ENCODE results near the gene GSAP.

The GSAP gene

DNA sequence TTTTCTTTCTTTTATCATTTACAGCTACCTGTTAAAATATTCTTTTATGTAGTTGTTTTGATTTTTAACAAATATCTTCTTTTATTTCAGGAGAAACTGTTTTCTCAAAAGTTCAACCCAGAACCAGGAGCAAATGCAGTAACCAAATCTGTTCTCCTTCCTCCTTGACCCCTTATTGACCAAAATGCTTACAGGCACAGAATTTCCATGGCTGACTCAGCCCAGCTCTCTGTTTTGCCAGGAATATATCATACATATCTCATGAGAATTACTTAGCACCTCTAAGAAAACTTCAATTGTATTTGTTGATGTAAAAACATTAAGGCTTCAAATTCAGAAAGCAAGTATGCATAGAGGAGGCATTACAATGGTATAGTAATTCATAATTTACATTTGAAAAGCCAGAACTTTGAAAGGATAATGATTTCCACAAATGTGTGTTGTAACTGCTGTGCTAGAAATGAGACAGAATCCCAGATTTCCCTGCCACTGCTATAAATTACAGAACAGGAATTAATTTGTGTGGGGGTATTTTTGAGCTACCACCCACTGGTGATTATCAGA, 2.2 kb downstream of the GSAP start:
- Histone ChIP-seq H3K9ac (ENCODE audit: low read depth in 1 of 2, low read length in 2 of 2) (no peak overlapping the region), H3K27me3 (ENCODE audit: control insufficient read depth in 1 of 2, insufficient read depth in 2 of 2, low read length in 2 of 2) (no peaks in the 10 kb centered on the region), H3K9me3 (ENCODE audit: control insufficient read depth in 1 of 2, low read length in 2 of 2) (no peaks in the 10 kb centered on the region), H3K4me1 (ENCODE audit: control insufficient read depth in 1 of 2, insufficient read depth in 2 of 2, low read length in 2 of 2) (peaks cover 14 to 29% of the 10 kb centered on the region in 2 donors), H3K4me3 (ENCODE audit: low read depth in 1 of 2, low read length in 2 of 2) (no peak overlapping the region), H3K36me3 (ENCODE audit: control insufficient read depth in 1 of 2, insufficient read depth in 2 of 2, low read length in 2 of 2) (no peaks in the 10 kb centered on the region), H3K27ac (ENCODE audit: low read depth, low read length) (no peak overlapping the region)

- H3K36me3 ChIP-seq (ENCODE audit: control insufficient read depth in 1 of 2, insufficient read depth in 2 of 2, low read length in 2 of 2), result no peaks in the 10 kb centered on the region
- H3K27ac ChIP-seq (ENCODE audit: low read depth, low read length), result no peak overlapping the region
- H3K9me3 ChIP-seq (ENCODE audit: control insufficient read depth in 1 of 2, low read length in 2 of 2), result no peaks in the 10 kb centered on the region
- no peaks in the 10 kb centered on the region for H3K27me3 ChIP-seq (ENCODE audit: control insufficient read depth in 1 of 2, insufficient read depth in 2 of 2, low read length in 2 of 2)
- peaks cover 14 to 31% of the 10 kb centered on the region in 2 donors for H3K4me1 ChIP-seq (ENCODE audit: control insufficient read depth in 1 of 2, insufficient read depth in 2 of 2, low read length in 2 of 2)
- H3K4me3 ChIP-seq (ENCODE audit: low read depth in 1 of 2, low read length in 2 of 2), result no peak overlapping the region
- no peak overlapping the region for H3K9ac ChIP-seq (ENCODE audit: low read depth in 1 of 2, low read length in 2 of 2)
Measured at GRCh38 chr7:77413128-77413527, 3.0 kb downstream of the GSAP start.

- H3K4me1 ChIP-seq (ENCODE audit: control insufficient read depth in 1 of 2, insufficient read depth in 2 of 2, low read length in 2 of 2), result peaks cover 4 to 36% of the 10 kb centered on the region in 2 donors
- no peak overlapping the region for H3K27ac ChIP-seq (ENCODE audit: low read depth, low read length)
Measured at GRCh38 chr7:77409739-77410547, 6.2 kb downstream of the GSAP start.

GRCh38 chr7:77409005-77409738, 7.0 kb downstream of the GSAP start:
- no peaks in the 10 kb centered on the region for H3K27me3 ChIP-seq (ENCODE audit: control insufficient read depth in 1 of 2, insufficient read depth in 2 of 2, low read length in 2 of 2)
- H3K9ac ChIP-seq (ENCODE audit: low read depth in 1 of 2, low read length in 2 of 2), result no peak overlapping the region
- H3K9me3 ChIP-seq (ENCODE audit: control insufficient read depth in 1 of 2, low read length in 2 of 2), result no peaks in the 10 kb centered on the region
- H3K4me3 ChIP-seq (ENCODE audit: low read depth in 1 of 2, low read length in 2 of 2), result no peak overlapping the region
- no peak overlapping the region for H3K27ac ChIP-seq (ENCODE audit: low read depth, low read length)
- no peaks in the 10 kb centered on the region for H3K36me3 ChIP-seq (ENCODE audit: control insufficient read depth in 1 of 2, insufficient read depth in 2 of 2, low read length in 2 of 2)
- H3K4me1 ChIP-seq (ENCODE audit: control insufficient read depth in 1 of 2, insufficient read depth in 2 of 2, low read length in 2 of 2), result peaks cover 4 to 32% of the 10 kb centered on the region in 2 donors

More at GRCh38 chr7:77409739-77410547, 6.2 kb downstream of the GSAP start:
- Histone ChIP-seq H3K9me3 (ENCODE audit: control insufficient read depth in 1 of 2, low read length in 2 of 2) (no peaks in the 10 kb centered on the region), H3K36me3 (ENCODE audit: control insufficient read depth in 1 of 2, insufficient read depth in 2 of 2, low read length in 2 of 2) (no peaks in the 10 kb centered on the region), H3K27me3 (ENCODE audit: control insufficient read depth in 1 of 2, insufficient read depth in 2 of 2, low read length in 2 of 2) (no peaks in the 10 kb centered on the region), H3K9ac (ENCODE audit: low read depth in 1 of 2, low read length in 2 of 2) (no peak overlapping the region), H3K4me3 (ENCODE audit: low read depth in 1 of 2, low read length in 2 of 2) (no peak overlapping the region)

DNA sequence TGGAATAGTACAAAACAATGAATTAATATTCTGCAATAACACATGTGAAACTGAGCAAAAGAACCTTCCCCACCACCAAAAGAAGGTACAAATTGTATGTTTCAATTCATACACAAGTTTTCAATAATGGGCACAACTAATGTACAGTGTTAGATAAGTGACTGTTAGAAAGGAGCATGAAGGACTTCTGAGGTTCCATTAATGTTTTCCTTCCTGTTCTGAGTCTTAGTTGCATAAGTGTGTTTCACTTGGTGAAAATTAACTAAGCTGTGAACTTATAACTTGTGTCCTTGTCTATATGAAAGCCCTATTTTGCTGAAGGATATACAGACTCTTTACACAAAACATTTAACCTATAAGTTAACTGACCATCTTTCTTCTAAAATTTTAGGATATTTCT, 8.2 kb downstream of the GSAP start:
- Histone ChIP-seq H3K9me3 (ENCODE audit: control insufficient read depth in 1 of 2, low read length in 2 of 2) (no peaks in the 10 kb centered on the region), H3K36me3 (ENCODE audit: control insufficient read depth in 1 of 2, insufficient read depth in 2 of 2, low read length in 2 of 2) (no peaks in the 10 kb centered on the region), H3K4me3 (ENCODE audit: low read depth in 1 of 2, low read length in 2 of 2) (no peak overlapping the region), H3K4me1 (ENCODE audit: control insufficient read depth in 1 of 2, insufficient read depth in 2 of 2, low read length in 2 of 2) (peaks cover 4 to 25% of the 10 kb centered on the region in 2 donors), H3K27ac (ENCODE audit: low read depth, low read length) (no peak overlapping the region), H3K27me3 (ENCODE audit: control insufficient read depth in 1 of 2, insufficient read depth in 2 of 2, low read length in 2 of 2) (no peaks in the 10 kb centered on the region), H3K9ac (ENCODE audit: low read depth in 1 of 2, low read length in 2 of 2) (no peak overlapping the region)

- no peaks in the 10 kb centered on the region for H3K9me3 ChIP-seq (ENCODE audit: control insufficient read depth in 1 of 2, low read length in 2 of 2)
- H3K4me1 ChIP-seq (ENCODE audit: control insufficient read depth in 1 of 2, insufficient read depth in 2 of 2, low read length in 2 of 2), result peaks cover 4 to 22% of the 10 kb centered on the region in 2 donors
- no peak overlapping the region for H3K9ac ChIP-seq (ENCODE audit: low read depth in 1 of 2, low read length in 2 of 2)
- peak overlapping the region in 1 of 2 donors; percentile 1 for H3K4me3 ChIP-seq (ENCODE audit: low read depth in 1 of 2, low read length in 2 of 2)
- no peaks in the 10 kb centered on the region for H3K27me3 ChIP-seq (ENCODE audit: control insufficient read depth in 1 of 2, insufficient read depth in 2 of 2, low read length in 2 of 2)
- no peak overlapping the region for H3K27ac ChIP-seq (ENCODE audit: low read depth, low read length)
- no peaks in the 10 kb centered on the region for H3K36me3 ChIP-seq (ENCODE audit: control insufficient read depth in 1 of 2, insufficient read depth in 2 of 2, low read length in 2 of 2)
Measured at GRCh38 chr7:77406421-77406820, 9.7 kb downstream of the GSAP start.

GRCh38 chr7:77404641-77405040, 11.5 kb downstream of the GSAP start:
- Histone ChIP-seq H3K27ac (ENCODE audit: low read depth, low read length) (no peak overlapping the region), H3K36me3 (ENCODE audit: control insufficient read depth in 1 of 2, insufficient read depth in 2 of 2, low read length in 2 of 2) (no peaks in the 10 kb centered on the region), H3K9me3 (ENCODE audit: control insufficient read depth in 1 of 2, low read length in 2 of 2) (no peaks in the 10 kb centered on the region), H3K4me3 (ENCODE audit: low read depth in 1 of 2, low read length in 2 of 2) (no peak overlapping the region), H3K4me1 (ENCODE audit: control insufficient read depth in 1 of 2, insufficient read depth in 2 of 2, low read length in 2 of 2) (peaks cover 4 to 23% of the 10 kb centered on the region in 2 donors), H3K27me3 (ENCODE audit: control insufficient read depth in 1 of 2, insufficient read depth in 2 of 2, low read length in 2 of 2) (no peaks in the 10 kb centered on the region), H3K9ac (ENCODE audit: low read depth in 1 of 2, low read length in 2 of 2) (no peak overlapping the region)

DNA sequence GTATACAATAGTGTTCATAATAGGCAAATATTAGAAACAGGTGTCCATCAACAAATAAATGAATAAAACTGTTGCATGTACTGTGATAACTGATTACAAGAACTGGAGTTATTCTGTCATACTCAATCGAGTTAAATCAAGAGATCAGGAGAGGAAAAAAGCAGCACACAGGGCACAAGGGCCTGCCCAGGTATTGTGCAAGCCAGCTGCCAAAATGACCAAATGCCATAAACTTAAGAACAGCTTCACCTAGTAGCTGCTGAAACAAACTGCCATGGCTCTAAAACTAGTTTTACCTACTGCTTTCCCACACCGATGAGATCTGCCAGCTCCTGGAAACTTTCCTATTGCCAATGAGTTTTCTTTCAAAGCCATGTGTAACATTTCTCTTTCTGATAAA, 12.2 kb downstream of the GSAP start:
- H3K4me3 ChIP-seq (ENCODE audit: low read depth in 1 of 2, low read length in 2 of 2), result no peak overlapping the region
- no peaks in the 10 kb centered on the region for H3K9me3 ChIP-seq (ENCODE audit: control insufficient read depth in 1 of 2, low read length in 2 of 2)
- no peaks in the 10 kb centered on the region for H3K27me3 ChIP-seq (ENCODE audit: control insufficient read depth in 1 of 2, insufficient read depth in 2 of 2, low read length in 2 of 2)
- no peaks in the 10 kb centered on the region for H3K36me3 ChIP-seq (ENCODE audit: control insufficient read depth in 1 of 2, insufficient read depth in 2 of 2, low read length in 2 of 2)
- no peak overlapping the region for H3K27ac ChIP-seq (ENCODE audit: low read depth, low read length)
- peaks cover 4 to 29% of the 10 kb centered on the region in 2 donors for H3K4me1 ChIP-seq (ENCODE audit: control insufficient read depth in 1 of 2, insufficient read depth in 2 of 2, low read length in 2 of 2)
- H3K9ac ChIP-seq (ENCODE audit: low read depth in 1 of 2, low read length in 2 of 2), result no peak overlapping the region

- Histone ChIP-seq H3K36me3 (ENCODE audit: control insufficient read depth in 1 of 2, insufficient read depth in 2 of 2, low read length in 2 of 2) (no peaks in the 10 kb centered on the region), H3K9me3 (ENCODE audit: control insufficient read depth in 1 of 2, low read length in 2 of 2) (no peaks in the 10 kb centered on the region), H3K9ac (ENCODE audit: low read depth in 1 of 2, low read length in 2 of 2) (no peak overlapping the region), H3K4me3 (ENCODE audit: low read depth in 1 of 2, low read length in 2 of 2) (no peak overlapping the region), H3K4me1 (ENCODE audit: control insufficient read depth in 1 of 2, insufficient read depth in 2 of 2, low read length in 2 of 2) (peaks cover 2 to 24% of the 10 kb centered on the region in 2 donors), H3K27ac (ENCODE audit: low read depth, low read length) (no peak overlapping the region), H3K27me3 (ENCODE audit: control insufficient read depth in 1 of 2, insufficient read depth in 2 of 2, low read length in 2 of 2) (no peaks in the 10 kb centered on the region)
Measured at GRCh38 chr7:77402818-77403217, 13.3 kb downstream of the GSAP start.

DNA sequence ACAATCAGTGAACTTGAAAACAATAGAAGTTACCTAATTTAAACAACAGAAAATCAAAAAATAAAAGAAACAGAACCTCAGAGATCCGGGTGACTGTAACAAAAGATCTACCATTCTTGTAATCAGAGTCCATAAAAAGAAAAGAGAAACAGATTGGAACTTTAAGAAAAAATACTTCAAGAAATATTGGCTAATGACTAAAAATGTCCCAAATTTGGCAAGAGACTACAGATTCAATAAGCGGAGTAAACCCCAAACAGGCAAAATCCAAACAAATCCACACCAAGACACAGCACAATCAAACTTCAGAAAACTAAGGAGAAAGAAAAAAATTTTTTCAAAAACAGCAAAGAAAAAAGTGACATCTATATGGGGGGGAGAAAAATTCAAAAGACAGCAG, 15.1 kb downstream of the GSAP start:
- Histone ChIP-seq H3K27ac (ENCODE audit: low read depth, low read length) (no peak overlapping the region), H3K27me3 (ENCODE audit: control insufficient read depth in 1 of 2, insufficient read depth in 2 of 2, low read length in 2 of 2) (no peaks in the 10 kb centered on the region), H3K36me3 (ENCODE audit: control insufficient read depth in 1 of 2, insufficient read depth in 2 of 2, low read length in 2 of 2) (no peaks in the 10 kb centered on the region), H3K4me3 (ENCODE audit: low read depth in 1 of 2, low read length in 2 of 2) (no peak overlapping the region), H3K9me3 (ENCODE audit: control insufficient read depth in 1 of 2, low read length in 2 of 2) (no peaks in the 10 kb centered on the region), H3K9ac (ENCODE audit: low read depth in 1 of 2, low read length in 2 of 2) (no peak overlapping the region), H3K4me1 (ENCODE audit: control insufficient read depth in 1 of 2, insufficient read depth in 2 of 2, low read length in 2 of 2) (peaks cover 0 to 26% of the 10 kb centered on the region in 2 donors)
